ENCODE data around the gene KCTD14. TPM values are rescaled to one million over a fixed set of nuclear protein-coding genes. Genes with fewer than 3 reads are reported as not detected.
A peak's percentile ranks its signal among the peaks of the same experiment; 100 is the strongest.

Gene KCTD14
- total and polyA plus RNA-seq, 9 of the 15 experiments (the other 6 are each of a cell fraction or from before 2014, with no cell fraction given) = 0.04 to 0.30 (median 0.11) TPM; not detected in 2

GRCh38 chr11:77994434-77995362 lies 28.4 kb downstream of the KCTD14 start, which contains the start of gene INTS4 (continued):
- TF ChIP-seq, protein P1, sequence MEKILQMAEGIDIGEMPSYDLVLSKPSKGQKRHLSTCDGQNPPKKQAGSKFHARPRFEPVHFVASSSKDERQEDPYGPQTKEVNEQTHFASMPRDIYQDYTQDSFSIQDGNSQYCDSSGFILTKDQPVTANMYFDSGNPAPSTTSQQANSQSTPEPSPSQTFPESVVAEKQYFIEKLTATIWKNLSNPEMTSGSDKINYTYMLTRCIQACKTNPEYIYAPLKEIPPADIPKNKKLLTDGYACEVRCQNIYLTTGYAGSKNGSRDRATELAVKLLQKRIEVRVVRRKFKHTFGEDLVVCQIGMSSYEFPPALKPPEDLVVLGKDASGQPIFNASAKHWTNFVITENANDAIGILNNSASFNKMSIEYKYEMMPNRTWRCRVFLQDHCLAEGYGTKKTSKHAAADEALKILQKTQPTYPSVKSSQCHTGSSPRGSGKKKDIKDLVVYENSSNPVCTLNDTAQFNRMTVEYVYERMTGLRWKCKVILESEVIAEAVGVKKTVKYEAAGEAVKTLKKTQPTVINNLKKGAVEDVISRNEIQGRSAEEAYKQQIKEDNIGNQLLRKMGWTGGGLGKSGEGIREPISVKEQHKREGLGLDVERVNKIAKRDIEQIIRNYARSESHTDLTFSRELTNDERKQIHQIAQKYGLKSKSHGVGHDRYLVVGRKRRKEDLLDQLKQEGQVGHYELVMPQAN (IDR thresholded peaks at IDR 0.05; ENCODE audit: borderline replicate concordance) = peak; percentile 88
- TF ChIP-seq RBM15 (IDR thresholded peaks at IDR 0.05; ENCODE audit: insufficient read depth, low read length) = no peak
- no peak for TF ChIP-seq ZNF3 (CRISPR knock-in tag; IDR thresholded peaks at IDR 0.05)
- TF ChIP-seq CC2D1A (IDR thresholded peaks at IDR 0.05) = 0 out of 2 replicates have a peak, but pooled peaks have one; percentile 64
- no peak for TF ChIP-seq DDX20 (tag; IDR thresholded peaks at IDR 0.05; ENCODE audit: low read depth)
- TF ChIP-seq POLR2G (IDR thresholded peaks at IDR 0.05; ENCODE audit: low read depth, low read length) = peak; percentile 87
- TF ChIP-seq HDAC3 (IDR thresholded peaks at IDR 0.05; ENCODE audit: borderline replicate concordance, partially characterized antibody) = peak; percentile 11
- peak; percentile 24; the same call in 1 of the 2 replicates for TF ChIP-seq REST (IDR thresholded peaks at IDR 0.05; ENCODE audit: borderline replicate concordance)
- TF ChIP-seq REST (CRISPR knock-in tag; IDR thresholded peaks at IDR 0.05; ENCODE audit: low read depth) = no peak
- peak; percentile 81 for TF ChIP-seq NUFIP1 (IDR thresholded peaks at IDR 0.05; ENCODE audit: partially characterized antibody)
- peak; percentile 75; the same call in 1 of the 2 replicates for TF ChIP-seq RNF2 (IDR thresholded peaks at IDR 0.05)
- TF ChIP-seq ZNF431 (CRISPR knock-in tag; IDR thresholded peaks at IDR 0.05) = no peak
- peak; percentile 83 for TF ChIP-seq ZBED1 (IDR thresholded peaks at IDR 0.05)
- TF ChIP-seq ATF3 (IDR thresholded peaks at IDR 0.05) = peak; percentile 71; the same call in 1 of the 2 replicates
- TF ChIP-seq ATF3 (CRISPR knock-in tag; conservative IDR thresholded peaks at IDR 0.05) = peak; percentile 20; the same call in 1 of the 2 replicates
- TF ChIP-seq ZNF717 (CRISPR knock-in tag; IDR thresholded peaks at IDR 0.05) = 0 out of 2 replicates have a peak, but pooled peaks have one; percentile 58
